NB4 (cell line): ENCODE data around the gene ZMAT5.
A peak's percentile ranks its signal among the peaks of the same experiment; 100 is the strongest.

Experiments
- DNase-seq: peaks from one replicate; pipeline ENCODE4 v3.0.0; 2010; ENCODE audit warnings: low read depth
- H3K4me3 ChIP-seq: one replicate; pipeline ENCODE4 v1.5.1; 2011; ENCODE audit warnings: mild to moderate bottlenecking, low read depth, low read length, moderate library complexity
- CTCF ChIP-seq: IDR thresholded peaks from one replicate; pipeline ENCODE4 v1.5.1; 2012; ENCODE audit warnings: low read depth, low read length
- MAX ChIP-seq: IDR thresholded peaks from 2 replicates; pipeline ENCODE4 v1.6.1; 2011; ENCODE audit warnings: low read depth, low read length
- MYC ChIP-seq: IDR thresholded peaks from 2 replicates; pipeline ENCODE4 v1.6.1; 2011; ENCODE audit warnings: low read depth, low read length
- POLR2A ChIP-seq: IDR thresholded peaks from 2 replicates; pipeline ENCODE4 v1.6.1; 2011; ENCODE audit warnings: mild to moderate bottlenecking; ENCODE audit not compliant: insufficient read length; ENCODE audit errors: extremely low read depth

The ZMAT5 gene

GRCh38 chr22:29722151-29722550 is 44.7 kb downstream of the ZMAT5 start:
- DNase-seq: peak; percentile 44
- TF ChIP-seq POLR2A (no peak), MAX (no peak), MYC (no peak), CTCF (no peak)
- H3K4me3 ChIP-seq: no peak overlapping the region

GRCh38 chr22:29720811-29721323 is 45.9 kb downstream of the ZMAT5 start:
- no peak for DNase-seq
- no peak overlapping the region for H3K4me3 ChIP-seq
- TF ChIP-seq CTCF: no peak
- TF ChIP-seq MAX: no peak

- no peak within 1 kb of the TSS for H3K4me3 ChIP-seq
- no peak for TF ChIP-seq MAX
- no peak for TF ChIP-seq CTCF
- TF ChIP-seq MYC: no peak
- no peak for TF ChIP-seq POLR2A
- DNase-seq: no peak
Observed at GRCh38 chr22:29719899-29720645, 46.7 kb downstream of the ZMAT5 start, which contains the start of gene CABP7. CABP7 (plus strand) TSS chr22:29720003; CDS start chr22:29720425, 422 bp downstream.

GRCh38 chr22:29718949-29719898 is 47.6 kb downstream of the ZMAT5 start:
- TF ChIP-seq MAX (no peak), MYC (no peak), POLR2A (no peak), CTCF (no peak)
- no peak overlapping the region for H3K4me3 ChIP-seq
- no peak for DNase-seq

- DNase-seq: no peak
- H3K4me3 ChIP-seq: no peak overlapping the region
- TF ChIP-seq CTCF (no peak), MAX (no peak), POLR2A (no peak), MYC (no peak)
Observed at GRCh38 chr22:29717789-29718188, 49.0 kb downstream of the ZMAT5 start.
